Left ventricle myocardium inferior (tissue), 1 donor: Measurements from ENCODE around the gene MCM6. TPM values are rescaled to one million over a fixed set of nuclear protein-coding genes. Genes with fewer than 3 reads are reported as not detected.

Source experiments
- DNase-seq: peaks from one replicate; pipeline ENCODE4 v3.0.0-alpha.2; 2020
- H3K27ac ChIP-seq: fragments of 200-600 bp; replicated peaks from 2 replicates; pipeline ENCODE4 v1.8.0; 2021
- H3K27me3 ChIP-seq: fragments of 200-600 bp; 2 replicates; pipeline ENCODE4 v1.8.0; 2021; ENCODE audit warnings: low read depth
- H3K36me3 ChIP-seq: fragments of 200-600 bp; 2 replicates; pipeline ENCODE4 v1.8.0; 2021
- H3K4me1 ChIP-seq: fragments of 200-600 bp; 2 replicates; pipeline ENCODE4 v1.8.0; 2021
- H3K4me3 ChIP-seq: fragments of 200-600 bp; 2 replicates; pipeline ENCODE4 v1.8.0; 2021; ENCODE audit warnings: mild to moderate bottlenecking, moderate library complexity
- H3K9me3 ChIP-seq: fragments of 200-600 bp; replicated peaks from 2 replicates; pipeline ENCODE4 v1.8.0; 2021
- CTCF ChIP-seq: fragments of 200-600 bp; IDR thresholded peaks from 2 replicates; pipeline ENCODE4 v1.8.0; 2021; ENCODE audit warnings: antibody characterized with exemption, mild to moderate bottlenecking, borderline replicate concordance
- intact Hi-C: fragments of 100-400 bp; cut with micrococcal nuclease; formaldehyde crosslinking; loops from one replicate; pipeline ENCODE4 v1.11.0; 2022
- total RNA-seq: library from RNA; stranded (reverse); fragmentation: NEBNext Ultra II Directional; extraction: Animal tissue kit (Norgen Biotek cat#: 25700); gene quantifications from one replicate; pipeline ENCODE4 v1.2.1, GENCODE V29; 2021
- donor health status: DM: no; HTN: yes; CAD: no; lungs with severe emphysema.

Gene MCM6
- total RNA-seq, 1 donor from 2014 or later = 2.9 TPM

- TF ChIP-seq CTCF = no peak
- no peaks in the 10 kb centered on the region for H3K27me3 ChIP-seq
- no peaks in the 10 kb centered on the region for H3K4me1 ChIP-seq
- intact Hi-C loops = no loop called here
- H3K4me3 ChIP-seq = no peak overlapping the region
- no peaks in the 10 kb centered on the region for H3K9me3 ChIP-seq
- peaks cover 75% of the 10 kb centered on the region for H3K36me3 ChIP-seq
- H3K27ac ChIP-seq = no peak overlapping the region
- DNase-seq = no peak
Measured at GRCh38 chr2:135863233-135863632, 13.0 kb downstream of the MCM6 start.

GRCh38 chr2:135862718-135863117 lies 13.5 kb downstream of the MCM6 start:
- peaks cover 75% of the 10 kb centered on the region for H3K36me3 ChIP-seq
- no peaks in the 10 kb centered on the region for H3K9me3 ChIP-seq
- H3K4me1 ChIP-seq = no peaks in the 10 kb centered on the region
- no peaks in the 10 kb centered on the region for H3K27me3 ChIP-seq
- H3K4me3 ChIP-seq = no peak overlapping the region
- no peak for TF ChIP-seq CTCF
- no peak for DNase-seq
- H3K27ac ChIP-seq = no peak overlapping the region
- intact Hi-C loops = no loop called here

GRCh38 chr2:135853401-135853800 lies 22.8 kb downstream of the MCM6 start:
- Histone ChIP-seq H3K4me3 (no peak overlapping the region), H3K27me3 (no peaks in the 10 kb centered on the region), H3K36me3 (peaks cover 61% of the 10 kb centered on the region), H3K4me1 (no peaks in the 10 kb centered on the region), H3K27ac (no peak overlapping the region), H3K9me3 (no peaks in the 10 kb centered on the region)
- DNase-seq = no peak
- intact Hi-C loops = no loop called here
- TF ChIP-seq CTCF = no peak

GRCh38 chr2:135851858-135852257 lies 24.4 kb downstream of the MCM6 start:
- no peak for DNase-seq
- Histone ChIP-seq H3K27ac (no peak overlapping the region), H3K4me1 (no peaks in the 10 kb centered on the region), H3K9me3 (no peaks in the 10 kb centered on the region), H3K4me3 (no peak overlapping the region), H3K36me3 (peaks cover 59% of the 10 kb centered on the region), H3K27me3 (no peaks in the 10 kb centered on the region)
- no peak for TF ChIP-seq CTCF
- intact Hi-C loops = no loop called here

- Histone ChIP-seq H3K4me1 (no peaks in the 10 kb centered on the region), H3K9me3 (no peaks in the 10 kb centered on the region), H3K36me3 (peaks cover 58% of the 10 kb centered on the region), H3K27ac (no peak overlapping the region), H3K4me3 (no peak overlapping the region), H3K27me3 (no peaks in the 10 kb centered on the region)
- TF ChIP-seq CTCF = no peak
- no peak for DNase-seq
- intact Hi-C loops = no loop called here
Measured at GRCh38 chr2:135850892-135851668, 25.2 kb downstream of the MCM6 start.
